Ectodermal cell (in vitro differentiated cells): ENCODE data around the gene ACP7. TPM values are rescaled to one million over a fixed set of nuclear protein-coding genes. Genes with fewer than 3 reads are reported as not detected.
A peak's percentile ranks its signal among the peaks of the same experiment; 100 is the strongest.

ENCODE experiments used
- H3K27ac ChIP-seq: 2 replicates; pipeline ENCODE4 v1.7.0; 2013; ENCODE audit warnings: mild to moderate bottlenecking, low read depth, low read length; ENCODE audit not compliant: insufficient read depth, poor library complexity, severe bottlenecking
- H3K27me3 ChIP-seq: 2 replicates; pipeline ENCODE4 v1.7.0; 2013; ENCODE audit warnings: mild to moderate bottlenecking, low read length; ENCODE audit not compliant: insufficient read depth, control insufficient read depth, poor library complexity, severe bottlenecking
- H3K36me3 ChIP-seq: one replicate; pipeline ENCODE4 v1.7.0; 2013; ENCODE audit warnings: low read length; ENCODE audit not compliant: control insufficient read depth, insufficient read depth
- H3K4me1 ChIP-seq: one replicate; pipeline ENCODE4 v1.7.0; 2013; ENCODE audit warnings: low read length; ENCODE audit not compliant: control insufficient read depth, insufficient read depth
- H3K4me3 ChIP-seq: 2 replicates; pipeline ENCODE4 v1.7.0; 2013; ENCODE audit warnings: low read depth, low read length, control low read depth; ENCODE audit not compliant: insufficient read depth
- H3K9me3 ChIP-seq: 2 replicates; pipeline ENCODE4 v1.7.0; 2013; ENCODE audit warnings: mild to moderate bottlenecking, low read length, moderate library complexity; ENCODE audit not compliant: control insufficient read depth
- WGBS, 2 experiments: methylation state at CpG; one replicate each; pipeline ENCODE4 v1.1.7; 2013; ENCODE audit warnings: missing lambda C conversion rate in 2 of 2; 5-methylcytosine and 5-hydroxymethylcytosine counted together
- polyA plus RNA-seq, 4 experiments: library from polyadenylated mRNA; stranded (reverse); fragments of 50-300 nt; gene quantifications; one replicate each; pipeline ENCODE4 v1.2.3, GENCODE V29; 2013

ACP7 gene
- polyA plus RNA-seq (2013, experiment 1 of 4): not detected
- polyA plus RNA-seq (2013, experiment 2 of 4): not detected
- polyA plus RNA-seq (2013, experiment 3 of 4): not detected
- polyA plus RNA-seq (2013, experiment 4 of 4): not detected

DNA sequence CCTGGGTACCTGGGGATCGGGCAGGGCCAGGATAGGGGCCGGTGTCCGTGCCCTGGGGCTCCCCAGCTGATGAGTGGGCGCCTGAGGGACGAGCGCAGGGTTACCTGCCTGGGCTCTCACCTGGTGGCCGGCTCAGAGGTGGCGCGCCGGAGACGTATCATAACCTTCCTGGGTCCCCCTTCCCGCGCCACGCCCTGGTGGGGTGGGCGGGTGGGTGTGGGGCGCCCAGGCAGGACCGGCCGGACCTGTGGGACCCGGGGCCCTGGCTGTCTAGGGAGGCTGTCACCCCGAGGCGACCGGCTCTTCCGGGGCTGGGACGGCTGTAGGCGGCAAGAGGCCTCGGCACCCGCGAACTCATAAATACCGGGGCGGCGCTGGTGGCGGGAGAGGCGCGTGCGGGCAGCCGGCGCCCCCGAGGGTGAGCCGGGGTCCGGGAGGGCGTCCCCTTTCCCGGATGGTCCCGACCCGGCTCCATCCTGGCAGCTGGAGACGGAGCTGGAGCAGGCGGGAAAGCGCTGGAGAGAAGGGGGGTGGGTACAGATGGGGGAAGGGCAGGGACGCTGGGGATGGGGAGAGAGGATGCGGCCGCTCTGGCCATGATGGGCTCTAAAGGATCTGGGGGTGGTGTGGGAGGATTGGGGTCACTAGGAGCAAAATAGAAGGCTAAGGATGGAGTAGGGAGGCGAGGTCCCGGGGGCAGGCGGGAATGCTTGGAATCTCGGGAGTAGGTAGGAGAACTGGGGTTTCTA is at the start of gene ACP7:
TSS of gene ACP7 (plus strand) at position 386 of the 749 bp plus-strand sequence. CDS start 902 bp downstream, outside the sequence.
- Histone ChIP-seq H3K27me3 (peaks cover 55% of the 10 kb centered on the region), H3K4me3 (peak within 1 kb of the TSS; percentile 27), H3K36me3 (no peaks in the 10 kb centered on the region), H3K4me1 (no peaks in the 10 kb centered on the region), H3K9me3 (no peaks in the 10 kb centered on the region), H3K27ac (no peak within 1 kb of the TSS)
- WGBS, 2 experiments: 4 to 5% methylated on average over 54 of the region's 54 CpGs

GRCh38 chr19:39036581-39036980 is 47.6 kb upstream of the ACP7 start:
- Histone ChIP-seq H3K36me3 (no peaks in the 10 kb centered on the region), H3K27ac (no peak overlapping the region), H3K9me3 (no peaks in the 10 kb centered on the region), H3K4me3 (no peak overlapping the region), H3K4me1 (peaks cover 5% of the 10 kb centered on the region), H3K27me3 (peaks cover 25% of the 10 kb centered on the region)

- Histone ChIP-seq H3K4me3 (no peak overlapping the region), H3K27me3 (peaks cover 19% of the 10 kb centered on the region), H3K27ac (no peak overlapping the region), H3K9me3 (no peaks in the 10 kb centered on the region), H3K36me3 (no peaks in the 10 kb centered on the region), H3K4me1 (peaks cover 5% of the 10 kb centered on the region)
- 61 to 73% methylated on average over 2 of the region's 2 CpGs for WGBS, 2 experiments
Measured at GRCh38 chr19:39037194-39037593, 47.0 kb upstream of the ACP7 start.

DNA sequence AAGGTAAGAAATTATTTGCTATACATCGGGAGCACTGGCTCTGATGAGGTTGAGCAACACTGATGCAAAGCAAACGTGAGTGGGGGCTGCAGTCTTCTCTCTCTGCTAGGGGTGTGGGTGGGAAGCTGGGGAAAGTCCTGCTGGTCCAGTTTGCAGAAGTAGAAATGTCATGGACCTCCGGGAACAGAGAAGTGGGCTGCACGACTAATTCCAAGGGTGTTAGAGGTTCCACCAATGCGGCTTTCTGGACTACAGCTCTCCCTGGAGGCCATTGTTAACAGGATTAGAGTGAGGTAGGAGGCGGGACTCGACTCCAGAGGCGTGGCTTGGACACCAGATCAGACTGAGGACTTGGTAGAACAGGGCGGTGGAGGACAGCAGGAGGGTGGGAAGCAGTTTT is 46.1 kb upstream of the ACP7 start:
- H3K27ac ChIP-seq: no peak overlapping the region
- H3K36me3 ChIP-seq: no peaks in the 10 kb centered on the region
- peaks cover 5% of the 10 kb centered on the region for H3K4me1 ChIP-seq
- H3K9me3 ChIP-seq: no peaks in the 10 kb centered on the region
- WGBS, 2 experiments: 26 to 28% methylated on average over 8 of the region's 9 CpGs
- H3K27me3 ChIP-seq: peaks cover 10% of the 10 kb centered on the region
- no peak overlapping the region for H3K4me3 ChIP-seq

- Histone ChIP-seq H3K9me3 (peaks cover 3% of the 10 kb centered on the region), H3K27me3 (no peaks in the 10 kb centered on the region), H3K4me1 (no peaks in the 10 kb centered on the region), H3K4me3 (no peak overlapping the region), H3K27ac (no peak overlapping the region), H3K36me3 (no peaks in the 10 kb centered on the region)
- 75 to 77% methylated on average over 6 of the region's 6 CpGs for WGBS, 2 experiments
Measured at GRCh38 chr19:39045506-39045905, 38.7 kb upstream of the ACP7 start.

GRCh38 chr19:39046037-39046821 is 37.9 kb upstream of the ACP7 start:
- H3K9me3 ChIP-seq: peaks cover 3% of the 10 kb centered on the region
- H3K4me1 ChIP-seq: no peaks in the 10 kb centered on the region
- no peaks in the 10 kb centered on the region for H3K36me3 ChIP-seq
- no peak overlapping the region for H3K4me3 ChIP-seq
- 67 to 72% methylated on average over 7 of the region's 7 CpGs for WGBS, 2 experiments
- H3K27ac ChIP-seq: no peak overlapping the region
- no peaks in the 10 kb centered on the region for H3K27me3 ChIP-seq

DNA sequence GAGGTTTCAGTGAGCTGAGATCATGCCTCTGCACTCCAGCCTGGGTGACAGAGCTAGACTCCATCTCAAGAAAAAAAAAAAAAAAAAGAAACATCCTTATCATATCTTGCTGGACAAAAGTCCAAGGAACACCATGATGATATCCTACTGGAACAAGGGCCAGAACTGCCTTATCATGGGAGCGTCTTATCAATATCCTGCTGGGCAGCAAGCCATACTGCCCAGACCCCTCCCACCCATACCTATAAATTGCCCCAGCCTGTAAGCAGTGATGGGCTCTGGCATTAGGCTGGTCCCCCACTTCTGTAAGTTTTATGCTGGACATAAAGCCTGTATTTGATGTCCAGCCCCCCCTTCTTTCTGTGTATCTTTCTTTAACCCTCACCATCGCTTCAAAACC is 37.1 kb upstream of the ACP7 start:
- Histone ChIP-seq H3K27ac (no peak overlapping the region), H3K36me3 (no peaks in the 10 kb centered on the region), H3K9me3 (peaks cover 3% of the 10 kb centered on the region), H3K4me1 (no peaks in the 10 kb centered on the region), H3K4me3 (no peak overlapping the region), H3K27me3 (no peaks in the 10 kb centered on the region)
- 83 to 89% methylated on average over 2 of the region's 2 CpGs for WGBS, 2 experiments

GRCh38 chr19:39052243-39052746 is 31.9 kb upstream of the ACP7 start:
- H3K4me3 ChIP-seq: no peak overlapping the region
- no peaks in the 10 kb centered on the region for H3K4me1 ChIP-seq
- peaks cover 4% of the 10 kb centered on the region for H3K9me3 ChIP-seq
- no peak overlapping the region for H3K27ac ChIP-seq
- 26 to 30% methylated on average over 10 of the region's 10 CpGs for WGBS, 2 experiments
- H3K27me3 ChIP-seq: no peaks in the 10 kb centered on the region
- H3K36me3 ChIP-seq: no peaks in the 10 kb centered on the region

GRCh38 chr19:39052846-39053245 is 31.3 kb upstream of the ACP7 start:
- no peak overlapping the region for H3K4me3 ChIP-seq
- H3K27me3 ChIP-seq: no peaks in the 10 kb centered on the region
- H3K36me3 ChIP-seq: no peaks in the 10 kb centered on the region
- H3K27ac ChIP-seq: no peak overlapping the region
- no peaks in the 10 kb centered on the region for H3K4me1 ChIP-seq
- 81% methylated on average over 9 of the region's 9 CpGs for WGBS, 2 experiments
- peaks cover 4% of the 10 kb centered on the region for H3K9me3 ChIP-seq
